Smooth muscle cell (in vitro differentiated cells): Measurements from ENCODE around the gene SMAD7. TPM values are rescaled to one million over a fixed set of nuclear protein-coding genes. Genes with fewer than 3 reads are reported as not detected.

Experiments used
- DNase-seq: peaks from one replicate; lab custom pipeline; 2025; ENCODE audit not compliant: unreplicated experiment; lab: John Stamatoyannopoulos, UW
- H2AFZ ChIP-seq: fragments of 200-600 bp; sonication (generic); 2 replicates; pipeline ENCODE4 v1.6.0; 2016; ENCODE audit warnings: antibody characterized with exemption, low read depth, mild to moderate bottlenecking
- H3F3A ChIP-seq: fragments of 200-600 bp; sonication (generic); 2 replicates; pipeline ENCODE4 v1.6.0; 2017; ENCODE audit warnings: antibody characterized with exemption, low read depth
- H3K27ac ChIP-seq: fragments of 200-600 bp; sonication (generic); 2 replicates; pipeline ENCODE4 v1.5.1; 2016; ENCODE audit warnings: low read depth, mild to moderate bottlenecking
- H3K27me3 ChIP-seq: fragments of 200-600 bp; sonication (generic); 2 replicates; pipeline ENCODE4 v1.6.1; 2016; ENCODE audit warnings: low read depth, mild to moderate bottlenecking
- H3K36me3 ChIP-seq: fragments of 200-600 bp; sonication (generic); 2 replicates; pipeline ENCODE4 v1.5.1; 2016; ENCODE audit warnings: low read depth
- H3K4me1 ChIP-seq: fragments of 200-600 bp; sonication (generic); 2 replicates; pipeline ENCODE4 v1.5.1; 2016; ENCODE audit warnings: low read depth
- H3K4me2 ChIP-seq: fragments of 200-600 bp; sonication (generic); 2 replicates; pipeline ENCODE4 v1.6.0; 2016; ENCODE audit warnings: mild to moderate bottlenecking
- H3K4me3 ChIP-seq: fragments of 200-600 bp; sonication (generic); 2 replicates; pipeline ENCODE4 v1.5.1; 2016; ENCODE audit warnings: mild to moderate bottlenecking
- H3K79me2 ChIP-seq: fragments of 200-600 bp; sonication (generic); 2 replicates; pipeline ENCODE4 v1.6.0; 2016; ENCODE audit warnings: low read depth, mild to moderate bottlenecking
- H3K9ac ChIP-seq: fragments of 200-600 bp; sonication (generic); 2 replicates; pipeline ENCODE4 v1.6.0; 2016; ENCODE audit warnings: low read depth
- H3K9me3 ChIP-seq: fragments of 200-600 bp; sonication (generic); replicated peaks from 2 replicates; pipeline ENCODE4 v1.5.1; 2016; ENCODE audit warnings: low read depth
- H4K20me1 ChIP-seq: fragments of 200-600 bp; sonication (generic); 2 replicates; pipeline ENCODE4 v1.6.0; 2016; ENCODE audit warnings: low read depth
- CTCF ChIP-seq: fragments of 200-600 bp; sonication (generic); IDR thresholded peaks from 2 replicates; pipeline ENCODE4 v1.5.1; 2017; ENCODE audit warnings: borderline replicate concordance, mild to moderate bottlenecking, antibody characterized with exemption; ENCODE audit not compliant: insufficient read depth, poor library complexity, severe bottlenecking
- WGBS: methylation state at CpG from one replicate; pipeline ENCODE4 v1.1.7; 2016; ENCODE audit warnings: low lambda C conversion rate; 5-methylcytosine and 5-hydroxymethylcytosine counted together
- polyA plus RNA-seq: library from polyadenylated mRNA; unstranded; fragments of >200 nt; fragmentation: Nextera tagmentation; extraction: Ambion mirVana; gene quantifications from 2 replicates; pipeline ENCODE4 v1.2.1, GENCODE V29; 2016
- total RNA-seq: library from RNA; depleted of rRNA; stranded (reverse); fragments of >200 nt; gene quantifications from 2 replicates; pipeline ENCODE4 v1.2.3, GENCODE V29; 2014

The SMAD7 gene
- total and polyA plus RNA-seq, 2 experiments from 2014 or later = 114 to 134 TPM

GRCh38 chr18:48932462-48932818 lies 18.3 kb downstream of the SMAD7 start:
- peaks cover 100% of the 10 kb centered on the region for H3K79me2 ChIP-seq
- peaks cover 92% of the 10 kb centered on the region for H3K4me1 ChIP-seq
- TF ChIP-seq CTCF = no peak
- peak overlapping the region; percentile 100 for H3K27ac ChIP-seq
- peaks cover 72% of the 10 kb centered on the region for H3F3A ChIP-seq
- H3K27me3 ChIP-seq = no peaks in the 10 kb centered on the region
- H3K4me2 ChIP-seq = peak overlapping the region; percentile 86
- WGBS = 17% methylated on average over 7 of the region's 7 CpGs
- H2AFZ ChIP-seq = no peak overlapping the region
- peak overlapping the region; percentile 15 for H3K4me3 ChIP-seq
- H3K36me3 ChIP-seq = no peaks in the 10 kb centered on the region
- H3K9ac ChIP-seq = peak overlapping the region; percentile 89
- no peak for DNase-seq
- H4K20me1 ChIP-seq = peaks cover 100% of the 10 kb centered on the region
- no peaks in the 10 kb centered on the region for H3K9me3 ChIP-seq

GRCh38 chr18:48931680-48932461 lies 18.9 kb downstream of the SMAD7 start:
- Histone ChIP-seq H3K27me3 (no peaks in the 10 kb centered on the region), H4K20me1 (peaks cover 100% of the 10 kb centered on the region), H3K4me1 (peaks cover 90% of the 10 kb centered on the region), H3K9me3 (no peaks in the 10 kb centered on the region), H3K27ac (peak overlapping the region; percentile 100), H3K79me2 (peaks cover 100% of the 10 kb centered on the region), H3K36me3 (no peaks in the 10 kb centered on the region), H2AFZ (no peak overlapping the region), H3K9ac (peak overlapping the region; percentile 89), H3K4me2 (peak overlapping the region; percentile 86), H3F3A (peaks cover 77% of the 10 kb centered on the region), H3K4me3 (peak overlapping the region; percentile 42)
- 22% methylated on average over 11 of the region's 11 CpGs for WGBS
- no peak for TF ChIP-seq CTCF
- no peak for DNase-seq

GRCh38 chr18:48930926-48931325 lies 19.8 kb downstream of the SMAD7 start:
- peak overlapping the region; percentile 42 for H3K4me3 ChIP-seq
- H3K9me3 ChIP-seq = no peaks in the 10 kb centered on the region
- no peak overlapping the region for H2AFZ ChIP-seq
- H3K4me2 ChIP-seq = peak overlapping the region; percentile 86
- WGBS = 24% methylated on average over 3 of the region's 3 CpGs
- TF ChIP-seq CTCF = no peak
- no peaks in the 10 kb centered on the region for H3K36me3 ChIP-seq
- peaks cover 79% of the 10 kb centered on the region for H3F3A ChIP-seq
- no peaks in the 10 kb centered on the region for H3K27me3 ChIP-seq
- peaks cover 100% of the 10 kb centered on the region for H4K20me1 ChIP-seq
- DNase-seq = no peak
- H3K9ac ChIP-seq = peak overlapping the region; percentile 89
- peak overlapping the region; percentile 100 for H3K27ac ChIP-seq
- H3K79me2 ChIP-seq = peaks cover 100% of the 10 kb centered on the region
- peaks cover 89% of the 10 kb centered on the region for H3K4me1 ChIP-seq
